Peyer's patch (tissue), 4 donors: ENCODE data around the gene MTUS2. TPM values are rescaled to one million over a fixed set of nuclear protein-coding genes. Genes with fewer than 3 reads are reported as not detected.

Source experiments
- DNase-seq, 3 donors: peaks; one replicate each; pipeline ENCODE4 v3.0.0-alpha.2; 2017 to 2019
- H3K27ac ChIP-seq, 4 donors: fragments of 200-600 bp; sonication (generic); one replicate each; pipeline ENCODE4 v1.5.1; 2016 to 2019
- H3K27me3 ChIP-seq, 2 donors: fragments of 200-600 bp; sonication (generic); one replicate each; pipeline ENCODE4 v1.5.1; 2019
- H3K36me3 ChIP-seq, 3 donors: fragments of 200-600 bp; sonication (generic); one replicate each; pipeline ENCODE4 v1.5.1; 2016 to 2019
- H3K4me1 ChIP-seq, 4 donors: fragments of 200-600 bp; sonication (generic); one replicate each; pipeline ENCODE4 v1.5.1; 2016 to 2019
- H3K4me3 ChIP-seq, 4 donors: fragments of 200-600 bp; sonication (generic); 1 replicate in 3 of 4; 2 replicates in 1 of 4; pipeline ENCODE4 v1.5.1; 2016 to 2019; ENCODE audit warnings: mild to moderate bottlenecking in 1 of 4
- H3K9me3 ChIP-seq, 4 donors: fragments of 200-600 bp; sonication (generic); one replicate each; pipeline ENCODE4 v1.5.1; 2016 to 2019; ENCODE audit warnings: mild to moderate bottlenecking in 1 of 4
- CTCF ChIP-seq, 6 experiments: fragments of 450-650 bp in 4 of 6; fragments of 200-600 bp in 2 of 6; sonication (generic) in 1 of 6; IDR thresholded peaks; one replicate each; pipeline ENCODE4 v1.5.1; 2017 to 2019; ENCODE audit warnings: antibody characterized with exemption in 6 of 6, mild to moderate bottlenecking in 3 of 6, moderate library complexity in 1 of 6
- POLR2A ChIP-seq, 2 donors: fragments of 450-650 bp; IDR thresholded peaks; one replicate each; pipeline ENCODE4 v1.5.1; 2017; ENCODE audit warnings: antibody characterized with exemption in 2 of 2, mild to moderate bottlenecking in 2 of 2, moderate library complexity in 2 of 2
- total RNA-seq, 4 donors: library from RNA; depleted of rRNA; stranded (reverse); fragments of >200 nt; gene quantifications; one replicate each; pipeline ENCODE4 v1.1.0, GENCODE V29; 2016

Gene MTUS2
- total RNA-seq, 4 donors from 2014 or later, result 0.13 to 0.28 (median 0.18) TPM; not detected in 1

GRCh38 chr13:29434217-29434945, 614.2 kb downstream of the MTUS2 start:
- no peaks in the 10 kb centered on the region for H3K36me3 ChIP-seq
- no peak overlapping the region for H3K4me3 ChIP-seq
- no peaks in the 10 kb centered on the region for H3K4me1 ChIP-seq
- DNase-seq, result no peak
- no peaks in the 10 kb centered on the region for H3K9me3 ChIP-seq
- peak overlapping the region in 1 of 4 donors; percentile 82 for H3K27ac ChIP-seq
- H3K27me3 ChIP-seq, result no peaks in the 10 kb centered on the region
- TF ChIP-seq POLR2A (IDR thresholded peaks at IDR 0.05), result no peak
- TF ChIP-seq CTCF (IDR thresholded peaks at IDR 0.05), result no peak

- Histone ChIP-seq H3K4me3 (no peak overlapping the region), H3K27ac (peak overlapping the region in 2 of 4 donors; percentile 59 to 82), H3K4me1 (no peaks in the 10 kb centered on the region), H3K36me3 (no peaks in the 10 kb centered on the region), H3K9me3 (no peaks in the 10 kb centered on the region), H3K27me3 (no peaks in the 10 kb centered on the region)
- DNase-seq, result no peak
- no peak for TF ChIP-seq CTCF (IDR thresholded peaks at IDR 0.05)
- TF ChIP-seq POLR2A (IDR thresholded peaks at IDR 0.05), result no peak
Observed at GRCh38 chr13:29435125-29435911, 615.2 kb downstream of the MTUS2 start.

- Histone ChIP-seq H3K9me3 (no peaks in the 10 kb centered on the region), H3K36me3 (no peaks in the 10 kb centered on the region), H3K4me1 (no peaks in the 10 kb centered on the region), H3K27ac (peak overlapping the region in 2 of 4 donors; percentile 21 to 82), H3K27me3 (no peaks in the 10 kb centered on the region), H3K4me3 (no peak overlapping the region)
- TF ChIP-seq CTCF (IDR thresholded peaks at IDR 0.05), result no peak
- TF ChIP-seq POLR2A (IDR thresholded peaks at IDR 0.05), result no peak
- DNase-seq, result no peak
Observed at GRCh38 chr13:29436291-29436690, 616.2 kb downstream of the MTUS2 start.

- no peaks in the 10 kb centered on the region for H3K27me3 ChIP-seq
- no peaks in the 10 kb centered on the region for H3K4me1 ChIP-seq
- TF ChIP-seq POLR2A (IDR thresholded peaks at IDR 0.05) (no peak), CTCF (IDR thresholded peaks at IDR 0.05) (no peak)
- no peak overlapping the region for H3K4me3 ChIP-seq
- H3K27ac ChIP-seq, result no peak overlapping the region
- no peaks in the 10 kb centered on the region for H3K9me3 ChIP-seq
- H3K36me3 ChIP-seq, result no peaks in the 10 kb centered on the region
- DNase-seq, result no peak
Observed at GRCh38 chr13:29436721-29437280, 616.7 kb downstream of the MTUS2 start.

- H3K4me3 ChIP-seq, result no peak overlapping the region
- H3K36me3 ChIP-seq, result no peaks in the 10 kb centered on the region
- no peaks in the 10 kb centered on the region for H3K9me3 ChIP-seq
- no peaks in the 10 kb centered on the region for H3K4me1 ChIP-seq
- TF ChIP-seq CTCF (IDR thresholded peaks at IDR 0.05), result no peak
- no peak for TF ChIP-seq POLR2A (IDR thresholded peaks at IDR 0.05)
- H3K27me3 ChIP-seq, result no peaks in the 10 kb centered on the region
- H3K27ac ChIP-seq, result no peak overlapping the region
- no peak for DNase-seq
Observed at GRCh38 chr13:29438769-29439168, 618.6 kb downstream of the MTUS2 start.
